Measurements from ENCODE around the gene CACNA1H.

GRCh38 chr16:1168837-1169236, 15.9 kb downstream of the CACNA1H start:
- TF ChIP-seq CTCF (IDR thresholded peaks at IDR 0.05) = no peak
- TF ChIP-seq POLR2A (IDR thresholded peaks at IDR 0.05) = no peak
- no peak for TF ChIP-seq POLR2AphosphoS5 (IDR thresholded peaks at IDR 0.05)
- TF ChIP-seq EP300 (IDR thresholded peaks at IDR 0.05) = no peak
